SJCRH30 (cell line): ENCODE results near the gene CETN1. TPM values are rescaled to one million over a fixed set of nuclear protein-coding genes. Genes with fewer than 3 reads are reported as not detected.

Source experiments
- DNase-seq, 2 experiments: peaks; one replicate each; pipeline ENCODE4 v3.0.0-alpha.2; 2015 to 2020
- H3K27ac ChIP-seq: fragments of 250-450 bp; sonication (Bioruptor Pico); 2 replicates; pipeline ENCODE4 v1.5.1; 2020; ENCODE audit warnings: mild to moderate bottlenecking, moderate library complexity
- H3K27me3 ChIP-seq: fragments of 250-450 bp; sonication (Bioruptor Pico); 2 replicates; pipeline ENCODE4 v1.5.1; 2020; ENCODE audit warnings: mild to moderate bottlenecking, moderate library complexity
- H3K36me3 ChIP-seq: fragments of 250-450 bp; sonication (Bioruptor Pico); 2 replicates; pipeline ENCODE4 v1.5.1; 2020; ENCODE audit warnings: mild to moderate bottlenecking, moderate library complexity
- H3K4me1 ChIP-seq: fragments of 250-450 bp; sonication (Bioruptor Pico); 2 replicates; pipeline ENCODE4 v1.5.1; 2020; ENCODE audit warnings: mild to moderate bottlenecking, moderate library complexity
- H3K4me3 ChIP-seq: fragments of 250-450 bp; sonication (Bioruptor Pico); 2 replicates; pipeline ENCODE4 v1.5.1; 2020; ENCODE audit warnings: mild to moderate bottlenecking, moderate library complexity
- H3K9me3 ChIP-seq: fragments of 250-450 bp; sonication (Bioruptor Pico); replicated peaks from 2 replicates; pipeline ENCODE4 v1.5.1; 2020; ENCODE audit warnings: mild to moderate bottlenecking, moderate library complexity
- total RNA-seq: library from RNA; depleted of rRNA; stranded (reverse); fragments of >200 nt; shearing (Covaris generic); gene quantifications from 2 replicates; pipeline ENCODE4 v1.2.3, GENCODE V29; 2014; rRNA removed

The CETN1 gene
- total RNA-seq, 1 experiment from 2014 or later = not detected

DNA sequence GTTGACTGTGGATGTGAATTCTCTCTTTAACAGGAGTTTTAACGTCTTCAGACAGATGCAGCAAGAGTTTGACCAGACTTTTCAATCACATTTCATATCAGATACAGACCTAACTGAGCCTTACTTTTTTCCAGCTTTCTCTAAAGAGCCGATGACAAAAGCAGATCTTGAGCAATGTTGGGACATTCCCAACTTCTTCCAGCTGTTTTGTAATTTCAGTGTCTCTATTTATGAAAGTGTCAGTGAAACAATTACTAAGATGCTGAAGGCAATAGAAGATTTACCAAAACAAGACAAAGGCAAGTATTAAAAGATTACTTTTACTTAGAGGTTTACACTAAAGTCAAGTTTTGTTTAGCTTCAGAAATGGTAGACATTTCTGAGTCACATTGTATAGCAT is 47.1 kb downstream of the CETN1 start:
- H3K4me3 ChIP-seq = no peak overlapping the region
- H3K36me3 ChIP-seq = no peaks in the 10 kb centered on the region
- H3K4me1 ChIP-seq = no peaks in the 10 kb centered on the region
- DNase-seq = no peak
- no peak overlapping the region for H3K27ac ChIP-seq
- no peaks in the 10 kb centered on the region for H3K27me3 ChIP-seq
- no peaks in the 10 kb centered on the region for H3K9me3 ChIP-seq

- Histone ChIP-seq H3K27ac (no peak overlapping the region), H3K4me3 (no peak overlapping the region), H3K27me3 (no peaks in the 10 kb centered on the region), H3K36me3 (no peaks in the 10 kb centered on the region), H3K9me3 (no peaks in the 10 kb centered on the region), H3K4me1 (no peaks in the 10 kb centered on the region; the same call in 1 of the 2 replicates)
- DNase-seq = no peak
Measured at GRCh38 chr18:629269-630150, 49.3 kb downstream of the CETN1 start.

- H3K4me1 ChIP-seq = peaks cover 4% of the 10 kb centered on the region; the same call in 1 of the 2 replicates
- no peaks in the 10 kb centered on the region for H3K9me3 ChIP-seq
- no peak overlapping the region for H3K27ac ChIP-seq
- H3K27me3 ChIP-seq = no peaks in the 10 kb centered on the region
- H3K4me3 ChIP-seq = no peak overlapping the region
- H3K36me3 ChIP-seq = no peaks in the 10 kb centered on the region
- DNase-seq = no peak
Measured at GRCh38 chr18:631560-631959, 51.4 kb downstream of the CETN1 start.

Other genes with a start within 250 kb of the CETN1 start
- not detected in 2 replicates for gene COLEC12, start 79.7 kb upstream of the CETN1 start, total RNA-seq
- not detected in 2 replicates for gene CLUL1, start 16.6 kb downstream of the CETN1 start, total RNA-seq
- gene TYMS, start 77.3 kb downstream of the CETN1 start, total RNA-seq = 83.7 and 91.8 TPM in 2 replicates
- 7.8 and 9.5 TPM in 2 replicates for gene ENOSF1, start 132.2 kb downstream of the CETN1 start, total RNA-seq
- gene YES1, start 231.9 kb downstream of the CETN1 start, total RNA-seq = 151 and 185 TPM in 2 replicates